Measurements from ENCODE around the gene POLR3A.

Gene POLR3A

GRCh38 chr10:78028438-78029268 lies 662 bp downstream of the POLR3A start:
- DNase-seq (ENCODE audit: low spot score in 2 of 2), result peak; percentile 15 to 43
- peaks cover 20% of the 10 kb centered on the region for H3K4me1 Mint-ChIP-seq
- peak overlapping the region; percentile 98 for H3K27ac Mint-ChIP-seq (ENCODE audit: low read depth)
- H3K4me3 Mint-ChIP-seq, result peak overlapping the region; percentile 100
- H3K36me3 Mint-ChIP-seq (ENCODE audit: insufficient read depth), result peaks cover 41% of the 10 kb centered on the region
- H3K27me3 Mint-ChIP-seq, result no peaks in the 10 kb centered on the region
- no peaks in the 10 kb centered on the region for H3K9me3 Mint-ChIP-seq
- ATAC-seq (replicated peaks; ENCODE audit: extremely low read depth, poor library complexity, severe bottlenecking), result peak; percentile 59

DNA sequence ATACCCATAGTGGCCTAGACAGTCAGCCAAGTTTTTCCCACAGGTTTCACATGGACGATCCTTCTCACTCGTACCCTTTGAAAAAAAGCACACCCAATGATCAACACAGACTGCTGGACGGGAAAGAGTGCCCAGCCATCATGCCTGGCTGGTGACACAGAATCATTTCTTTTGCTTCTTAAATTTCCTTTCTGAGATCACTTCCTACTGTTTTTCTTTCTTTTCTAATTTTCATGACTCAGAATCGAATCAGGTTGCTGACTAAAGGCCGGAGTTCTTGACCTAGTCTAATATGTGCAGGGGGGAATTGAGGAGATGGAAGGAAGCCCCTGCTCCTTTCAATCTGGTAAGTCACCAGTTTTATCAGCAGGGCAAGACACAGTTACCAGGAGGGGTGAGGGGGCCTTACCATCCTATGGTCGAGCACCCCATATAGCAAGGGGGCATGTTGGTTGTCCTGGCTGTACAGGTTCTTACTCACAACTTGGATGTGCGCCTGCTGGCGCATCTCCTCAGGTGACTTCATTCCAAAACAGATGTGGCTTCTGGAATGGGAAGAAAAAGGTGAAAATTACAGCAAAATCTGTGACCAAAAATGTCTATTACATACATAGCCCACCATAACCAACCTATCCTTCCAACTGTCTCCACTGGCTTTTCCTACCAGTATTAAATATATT lies 3.5 kb downstream of the POLR3A start:
- Mint-ChIP-seq H3K4me3 (no peak overlapping the region), H3K27ac (ENCODE audit: low read depth) (no peak overlapping the region)
- no peak for DNase-seq (ENCODE audit: low spot score in 2 of 2)

GRCh38 chr10:78023741-78024140 lies 5.6 kb downstream of the POLR3A start:
- H3K9me3 Mint-ChIP-seq, result no peaks in the 10 kb centered on the region
- ATAC-seq (replicated peaks; ENCODE audit: extremely low read depth, poor library complexity, severe bottlenecking) (no peak), DNase-seq (ENCODE audit: low spot score in 2 of 2) (no peak)
- no peaks in the 10 kb centered on the region for H3K27me3 Mint-ChIP-seq
- H3K4me1 Mint-ChIP-seq, result peaks cover 9% of the 10 kb centered on the region
- no peak overlapping the region for H3K27ac Mint-ChIP-seq (ENCODE audit: low read depth)
- H3K36me3 Mint-ChIP-seq (ENCODE audit: insufficient read depth), result peaks cover 76% of the 10 kb centered on the region
- no peak overlapping the region for H3K4me3 Mint-ChIP-seq

More for the DNA sequence above, 3.5 kb downstream of the POLR3A start:
- Mint-ChIP-seq H3K4me1 (peaks cover 20% of the 10 kb centered on the region), H3K27me3 (no peaks in the 10 kb centered on the region), H3K9me3 (no peaks in the 10 kb centered on the region), H3K36me3 (ENCODE audit: insufficient read depth) (peaks cover 65% of the 10 kb centered on the region)
- no peak for ATAC-seq (replicated peaks; ENCODE audit: extremely low read depth, poor library complexity, severe bottlenecking)

DNA sequence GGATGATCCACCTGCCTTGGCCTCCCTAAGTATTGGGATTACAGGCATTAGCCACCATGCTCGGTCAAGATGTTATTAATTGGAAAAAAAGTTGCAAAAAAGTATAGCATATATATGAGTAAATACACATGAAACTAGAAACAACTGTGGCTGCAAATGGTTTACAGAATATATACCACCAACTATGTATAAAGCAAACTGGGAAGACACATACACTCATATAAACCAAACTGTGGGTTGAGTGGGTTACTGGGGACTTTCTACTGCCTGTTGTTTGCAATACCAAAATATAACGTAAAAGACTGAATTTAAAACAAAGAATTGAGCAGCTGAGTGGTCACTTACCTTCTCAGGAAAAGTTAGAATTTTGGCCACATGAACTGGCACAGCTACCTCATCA lies 8.1 kb downstream of the POLR3A start:
- no peak for ATAC-seq (replicated peaks; ENCODE audit: extremely low read depth, poor library complexity, severe bottlenecking)
- Mint-ChIP-seq H3K27me3 (no peaks in the 10 kb centered on the region), H3K27ac (ENCODE audit: low read depth) (no peak overlapping the region), H3K36me3 (ENCODE audit: insufficient read depth) (peaks cover 94% of the 10 kb centered on the region), H3K4me3 (no peak overlapping the region), H3K4me1 (no peaks in the 10 kb centered on the region), H3K9me3 (no peaks in the 10 kb centered on the region)
- no peak for DNase-seq (ENCODE audit: low spot score in 2 of 2)

GRCh38 chr10:78019264-78019663 lies 10.1 kb downstream of the POLR3A start:
- Mint-ChIP-seq H3K27ac (ENCODE audit: low read depth) (no peak overlapping the region), H3K9me3 (no peaks in the 10 kb centered on the region), H3K36me3 (ENCODE audit: insufficient read depth) (peaks cover 92% of the 10 kb centered on the region), H3K4me3 (no peak overlapping the region), H3K4me1 (no peaks in the 10 kb centered on the region), H3K27me3 (no peaks in the 10 kb centered on the region)
- no peak for ATAC-seq (replicated peaks; ENCODE audit: extremely low read depth, poor library complexity, severe bottlenecking)
- no peak for DNase-seq (ENCODE audit: low spot score in 2 of 2)

DNA sequence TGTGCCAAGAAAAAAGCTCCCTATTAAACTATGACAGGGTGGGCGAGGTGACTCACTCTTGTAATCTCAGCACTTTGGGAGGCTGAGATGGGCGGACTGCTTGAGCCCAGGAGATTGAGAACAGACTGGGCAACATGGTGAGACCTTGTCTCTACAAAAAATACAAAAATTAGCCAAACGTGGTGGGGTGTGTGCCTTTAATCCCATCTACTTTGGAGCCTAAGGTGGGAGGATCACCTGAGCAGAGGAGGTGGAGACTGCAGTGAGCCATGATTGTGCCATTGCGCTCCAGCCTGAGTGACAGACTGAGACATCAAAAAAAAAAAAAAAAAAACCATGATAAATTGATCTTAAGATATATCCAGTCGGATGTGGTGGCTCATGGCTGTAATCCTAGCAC lies 11.5 kb downstream of the POLR3A start:
- no peaks in the 10 kb centered on the region for H3K4me1 Mint-ChIP-seq
- H3K27ac Mint-ChIP-seq (ENCODE audit: low read depth), result no peak overlapping the region
- H3K9me3 Mint-ChIP-seq, result no peaks in the 10 kb centered on the region
- no peaks in the 10 kb centered on the region for H3K27me3 Mint-ChIP-seq
- DNase-seq (ENCODE audit: low spot score in 2 of 2) (no peak), ATAC-seq (replicated peaks; ENCODE audit: extremely low read depth, poor library complexity, severe bottlenecking) (no peak)
- H3K4me3 Mint-ChIP-seq, result no peak overlapping the region
- peaks cover 89% of the 10 kb centered on the region for H3K36me3 Mint-ChIP-seq (ENCODE audit: insufficient read depth)

- peaks cover 87% of the 10 kb centered on the region for H3K36me3 Mint-ChIP-seq (ENCODE audit: insufficient read depth)
- H3K27me3 Mint-ChIP-seq, result no peaks in the 10 kb centered on the region
- no peak for ATAC-seq (replicated peaks; ENCODE audit: extremely low read depth, poor library complexity, severe bottlenecking)
- no peaks in the 10 kb centered on the region for H3K9me3 Mint-ChIP-seq
- H3K27ac Mint-ChIP-seq (ENCODE audit: low read depth), result no peak overlapping the region
- DNase-seq (ENCODE audit: low spot score in 2 of 2), result no peak
- H3K4me3 Mint-ChIP-seq, result no peak overlapping the region
- no peaks in the 10 kb centered on the region for H3K4me1 Mint-ChIP-seq
Observed at GRCh38 chr10:78015546-78015945, 13.8 kb downstream of the POLR3A start.

GRCh38 chr10:78013564-78013963 lies 15.8 kb downstream of the POLR3A start:
- no peak for DNase-seq (ENCODE audit: low spot score in 2 of 2)
- Mint-ChIP-seq H3K4me1 (no peaks in the 10 kb centered on the region), H3K27me3 (no peaks in the 10 kb centered on the region), H3K9me3 (no peaks in the 10 kb centered on the region), H3K27ac (ENCODE audit: low read depth) (no peak overlapping the region), H3K36me3 (ENCODE audit: insufficient read depth) (peaks cover 84% of the 10 kb centered on the region), H3K4me3 (no peak overlapping the region)
- ATAC-seq (replicated peaks; ENCODE audit: extremely low read depth, poor library complexity, severe bottlenecking), result no peak

GRCh38 chr10:78011065-78011464 lies 18.2 kb downstream of the POLR3A start:
- Mint-ChIP-seq H3K27me3 (no peaks in the 10 kb centered on the region), H3K9me3 (no peaks in the 10 kb centered on the region), H3K4me3 (no peak overlapping the region), H3K4me1 (no peaks in the 10 kb centered on the region), H3K36me3 (ENCODE audit: insufficient read depth) (peaks cover 81% of the 10 kb centered on the region), H3K27ac (ENCODE audit: low read depth) (no peak overlapping the region)
- no peak for ATAC-seq (replicated peaks; ENCODE audit: extremely low read depth, poor library complexity, severe bottlenecking)
- no peak for DNase-seq (ENCODE audit: low spot score in 2 of 2)

DNA sequence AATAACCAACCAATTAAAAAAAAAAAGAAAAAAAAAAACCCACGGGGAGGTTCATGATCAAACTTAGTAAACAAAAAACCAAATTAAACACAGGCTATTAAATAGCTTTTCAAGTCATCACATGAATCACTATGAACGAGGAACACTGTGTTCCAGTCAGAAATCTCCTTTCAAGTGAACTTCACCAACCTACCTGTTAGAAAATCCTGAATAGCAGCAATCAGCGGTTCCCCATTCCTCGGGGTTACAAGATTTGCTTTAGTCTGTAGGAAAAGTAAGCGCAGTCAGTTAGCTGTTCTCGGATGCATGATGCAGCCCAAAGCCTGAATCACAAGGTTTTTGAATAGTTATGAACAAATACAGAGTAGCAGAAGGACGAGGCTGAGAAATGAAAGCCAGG lies 19.0 kb downstream of the POLR3A start:
- Mint-ChIP-seq H3K36me3 (ENCODE audit: insufficient read depth) (peaks cover 82% of the 10 kb centered on the region), H3K4me3 (no peak overlapping the region)

DNA sequence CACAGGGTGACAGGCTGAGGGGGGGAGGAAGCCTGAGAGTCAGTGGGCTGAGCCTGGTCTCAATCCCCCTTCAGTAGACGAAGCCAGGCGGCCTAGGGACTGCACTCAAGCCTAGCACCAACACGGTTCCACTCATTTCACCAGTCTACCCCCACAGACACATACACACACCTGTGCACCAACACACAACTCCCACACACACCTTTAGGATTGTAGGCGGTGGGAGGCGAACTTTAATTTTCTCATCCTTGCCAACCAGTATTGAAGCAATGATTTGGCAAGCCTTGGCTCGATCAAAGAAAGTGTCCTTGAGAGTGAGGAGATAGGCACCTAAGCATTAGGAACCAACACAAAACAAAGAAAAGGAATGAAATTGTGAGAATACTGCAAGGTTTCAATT lies 19.7 kb downstream of the POLR3A start:
- no peaks in the 10 kb centered on the region for H3K9me3 Mint-ChIP-seq
- peaks cover 81% of the 10 kb centered on the region for H3K36me3 Mint-ChIP-seq (ENCODE audit: insufficient read depth)
- no peaks in the 10 kb centered on the region for H3K27me3 Mint-ChIP-seq
- no peaks in the 10 kb centered on the region for H3K4me1 Mint-ChIP-seq
- no peak overlapping the region for H3K27ac Mint-ChIP-seq (ENCODE audit: low read depth)
- DNase-seq (ENCODE audit: low spot score in 2 of 2) (no peak), ATAC-seq (replicated peaks; ENCODE audit: extremely low read depth, poor library complexity, severe bottlenecking) (no peak)
- H3K4me3 Mint-ChIP-seq, result no peak overlapping the region

More for the DNA sequence above, 19.0 kb downstream of the POLR3A start:
- H3K4me1 Mint-ChIP-seq, result no peaks in the 10 kb centered on the region
- no peaks in the 10 kb centered on the region for H3K9me3 Mint-ChIP-seq
- H3K27me3 Mint-ChIP-seq, result no peaks in the 10 kb centered on the region
- no peak overlapping the region for H3K27ac Mint-ChIP-seq (ENCODE audit: low read depth)
- ATAC-seq (replicated peaks; ENCODE audit: extremely low read depth, poor library complexity, severe bottlenecking), result no peak
- no peak for DNase-seq (ENCODE audit: low spot score in 2 of 2)

- ATAC-seq (replicated peaks; ENCODE audit: extremely low read depth, poor library complexity, severe bottlenecking), result no peak
- H3K4me3 Mint-ChIP-seq, result no peak overlapping the region
- DNase-seq (ENCODE audit: low spot score in 2 of 2), result no peak
- no peaks in the 10 kb centered on the region for H3K9me3 Mint-ChIP-seq
- H3K27me3 Mint-ChIP-seq, result no peaks in the 10 kb centered on the region
- H3K36me3 Mint-ChIP-seq (ENCODE audit: insufficient read depth), result peaks cover 80% of the 10 kb centered on the region
- no peaks in the 10 kb centered on the region for H3K4me1 Mint-ChIP-seq
- H3K27ac Mint-ChIP-seq (ENCODE audit: low read depth), result peak overlapping the region; percentile 38
Observed at GRCh38 chr10:78007172-78007571, 22.1 kb downstream of the POLR3A start.
